Chondrocyte (in vitro differentiated cells): Measurements from ENCODE around the gene PEX10. TPM values are rescaled to one million over a fixed set of nuclear protein-coding genes. Genes with fewer than 3 reads are reported as not detected.
"Not testable (repeated sequence)": the region's sequence is repeated elsewhere in the genome, so short reads cannot be mapped to it uniquely, and the experiment has no call there.

Source experiments
- DNase-seq: peaks from one replicate; pipeline ENCODE4 v3.0.0; 2021; ENCODE audit warnings: mixed read lengths, low spot score
- H3K27ac Mint-ChIP-seq: one replicate; pipeline ENCODE4 v1.8.0; 2021; ENCODE audit warnings: mild to moderate bottlenecking, moderate library complexity, mixed read lengths; ENCODE audit not compliant: unreplicated experiment
- H3K27me3 Mint-ChIP-seq: 2 replicates; pipeline ENCODE4 v1.8.0; 2021; ENCODE audit warnings: low read depth, mixed read lengths
- H3K36me3 Mint-ChIP-seq: 2 replicates; pipeline ENCODE4 v1.8.0; 2021; ENCODE audit warnings: low read depth, mixed read lengths
- H3K4me1 Mint-ChIP-seq: 2 replicates; pipeline ENCODE4 v1.8.0; 2021; ENCODE audit warnings: low read depth, mild to moderate bottlenecking, mixed read lengths
- H3K4me3 Mint-ChIP-seq: one replicate; pipeline ENCODE4 v1.8.0; 2021; ENCODE audit warnings: mild to moderate bottlenecking, moderate library complexity, mixed read lengths; ENCODE audit not compliant: unreplicated experiment
- H3K9me3 Mint-ChIP-seq: 2 replicates; pipeline ENCODE4 v1.8.0; 2021; ENCODE audit warnings: low read depth, mixed read lengths
- CTCF ChIP-seq: fragments of 200-600 bp; sonication (generic); IDR thresholded peaks from 2 replicates; pipeline ENCODE4 v1.5.0; 2021; ENCODE audit warnings: antibody characterized with exemption, mild to moderate bottlenecking, moderate library complexity
- long read RNA-seq: library from polyadenylated mRNA; stranded (forward); transcript quantifications from one replicate; pipeline ENCODE4 v2.0.0, GENCODE V29; 2021
- total RNA-seq: library from RNA; stranded (reverse); gene quantifications from 3 replicates; pipeline ENCODE4 v1.2.1, GENCODE V29; 2021

The PEX10 gene
- total RNA-seq = 20.6 to 33.0 TPM (median 23.4 TPM) in 3 replicates
- long read RNA-seq, transcript PEX10-202 (6 exons, 1,997 nt) = major isoform, 37 of 47 reads
- long read RNA-seq, partial matches to known transcripts = 1 of 47 reads
- long read RNA-seq, other reads (novel, unspliced or antisense) = 9 of 47 reads

- H3K4me3 Mint-ChIP-seq = peak within 1 kb of the TSS; percentile 82
- peak within 1 kb of the TSS; percentile 74 for H3K27ac Mint-ChIP-seq
- no peak for TF ChIP-seq CTCF
- no peaks in the 10 kb centered on the region for H3K27me3 Mint-ChIP-seq
- peaks cover 4% of the 10 kb centered on the region for H3K36me3 Mint-ChIP-seq
- peak; percentile 99 for DNase-seq
- peaks cover 18% of the 10 kb centered on the region for H3K4me1 Mint-ChIP-seq
- H3K9me3 Mint-ChIP-seq = no peaks in the 10 kb centered on the region
These were observed at the start of gene PEX10 for GRCh38 chr1:2412395-2412772. TSS of gene PEX10 (minus strand) at chr1:2412564. CDS start at chr1:2412502, 62 bp downstream.

DNA sequence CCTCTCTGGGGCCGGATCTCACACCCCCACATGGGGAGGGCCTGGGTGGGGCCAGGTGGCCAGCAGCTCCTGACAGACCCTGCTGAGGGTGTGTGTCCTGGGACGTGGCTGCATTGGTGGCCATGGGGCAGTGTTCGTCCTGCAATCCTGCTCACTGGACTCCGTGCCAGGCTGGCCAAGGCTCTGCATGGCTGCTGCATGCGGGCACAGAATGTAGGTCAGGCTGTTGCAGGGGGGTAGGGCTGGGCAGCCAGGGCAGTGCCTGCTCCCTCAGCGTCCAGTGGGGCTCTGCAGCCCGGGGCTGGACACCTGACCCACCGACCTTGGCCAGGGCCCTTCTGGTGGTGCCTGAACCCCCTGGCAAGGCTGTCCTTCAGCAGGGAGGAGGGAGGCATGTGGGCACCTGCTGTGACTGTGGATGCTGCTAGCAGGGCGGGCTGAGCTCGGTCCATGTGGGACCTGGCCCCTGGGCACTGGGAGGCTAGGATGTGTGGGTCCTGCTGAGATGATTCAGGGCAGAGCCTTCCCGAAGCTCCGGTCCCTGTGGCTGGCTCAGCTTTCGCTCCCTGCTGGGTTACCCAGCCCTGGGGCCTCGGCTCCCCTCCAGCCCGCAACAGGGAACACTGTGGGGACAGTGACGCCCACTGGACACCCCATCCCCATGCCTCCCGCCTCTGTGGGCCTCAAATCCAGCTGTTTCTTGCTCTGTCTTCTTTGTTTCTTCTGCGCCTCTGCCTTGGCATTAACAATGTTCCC, 48.8 kb upstream of the PEX10 start:
- no peak overlapping the region for H3K4me3 Mint-ChIP-seq
- no peak for DNase-seq
- TF ChIP-seq CTCF = no peak
- H3K9me3 Mint-ChIP-seq = no peaks in the 10 kb centered on the region
- peaks cover 3% of the 10 kb centered on the region for H3K4me1 Mint-ChIP-seq
- no peaks in the 10 kb centered on the region for H3K36me3 Mint-ChIP-seq
- H3K27ac Mint-ChIP-seq = no peak overlapping the region
- peaks cover 8% of the 10 kb centered on the region for H3K27me3 Mint-ChIP-seq

DNA sequence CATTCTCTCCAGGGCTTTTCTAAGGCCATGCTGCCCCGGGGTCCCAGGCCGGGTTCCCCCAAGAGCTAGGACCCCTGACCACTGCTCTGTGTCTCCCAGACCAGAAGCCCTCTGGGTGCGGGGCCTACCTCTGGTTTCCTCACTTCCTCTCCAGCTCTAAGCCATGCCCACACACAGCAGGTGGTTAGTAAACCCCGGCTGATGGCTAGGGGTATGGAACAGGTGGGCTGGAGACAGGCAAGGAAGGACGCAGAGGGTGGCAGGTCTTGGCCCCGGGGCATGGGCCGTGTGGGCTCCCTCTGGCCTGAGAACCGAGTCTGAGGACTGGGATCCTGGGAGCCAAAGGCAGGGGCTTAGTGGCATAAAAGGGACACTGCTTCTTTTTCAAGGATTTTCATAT, 47.8 kb upstream of the PEX10 start:
- peaks cover 8% of the 10 kb centered on the region for H3K27me3 Mint-ChIP-seq
- H3K36me3 Mint-ChIP-seq = no peaks in the 10 kb centered on the region
- DNase-seq = no peak
- no peak overlapping the region for H3K27ac Mint-ChIP-seq
- TF ChIP-seq CTCF = no peak
- no peak overlapping the region for H3K4me3 Mint-ChIP-seq
- peaks cover 3% of the 10 kb centered on the region for H3K4me1 Mint-ChIP-seq
- no peaks in the 10 kb centered on the region for H3K9me3 Mint-ChIP-seq

- peaks cover 8% of the 10 kb centered on the region for H3K27me3 Mint-ChIP-seq
- H3K9me3 Mint-ChIP-seq = no peaks in the 10 kb centered on the region
- DNase-seq = no peak
- TF ChIP-seq CTCF = peak; percentile 28
- peaks cover 3% of the 10 kb centered on the region for H3K4me1 Mint-ChIP-seq
- no peaks in the 10 kb centered on the region for H3K36me3 Mint-ChIP-seq
- no peak overlapping the region for H3K27ac Mint-ChIP-seq
- no peak overlapping the region for H3K4me3 Mint-ChIP-seq
These were observed 47.4 kb upstream of the PEX10 start for GRCh38 chr1:2459757-2460156.

DNA sequence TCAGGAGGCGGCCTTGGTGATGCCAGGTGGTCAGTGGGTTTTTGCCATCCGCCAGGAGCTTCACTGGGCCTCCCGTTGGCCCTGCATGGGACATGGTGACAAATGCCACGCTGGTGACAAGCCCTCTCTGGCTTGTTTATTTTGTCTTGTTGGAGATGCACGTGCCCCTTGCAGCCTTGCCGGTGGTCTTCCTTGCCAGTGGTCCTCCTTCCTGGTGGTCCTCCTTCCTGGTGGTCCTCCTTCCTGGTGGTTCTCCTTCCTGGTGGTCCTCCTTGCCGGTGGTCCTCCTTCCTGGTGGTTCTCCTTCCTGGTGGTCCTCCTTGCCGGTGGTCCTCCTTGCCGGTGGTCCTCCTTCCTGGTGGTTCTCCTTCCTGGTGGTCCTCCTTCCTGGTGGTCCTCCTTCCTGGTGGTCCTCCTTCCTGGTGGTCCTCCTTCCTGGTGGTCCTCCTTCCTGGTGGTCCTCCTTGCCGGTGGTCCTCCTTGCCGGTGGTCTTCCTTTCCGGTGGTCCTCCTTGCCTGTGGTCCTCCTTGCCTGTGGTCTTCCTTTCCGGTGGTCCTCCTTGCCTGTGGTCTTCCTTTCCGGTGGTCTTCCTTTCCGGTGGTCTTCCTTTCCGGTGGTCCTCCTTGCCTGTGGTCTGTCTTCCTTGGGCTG, 46.9 kb upstream of the PEX10 start:
- H3K4me3 Mint-ChIP-seq, H3K9me3 Mint-ChIP-seq, H3K27ac Mint-ChIP-seq, H3K27me3 Mint-ChIP-seq, H3K36me3 Mint-ChIP-seq, DNase-seq, H3K4me1 Mint-ChIP-seq: not testable (repeated sequence)
